HuH-7 (cell line): ENCODE measurements around the gene ITGB8.

Source experiments
- DNase-seq: peaks from one replicate; pipeline ENCODE4 v3.0.0; 2011; ENCODE audit warnings: low spot score

ITGB8 gene

DNA sequence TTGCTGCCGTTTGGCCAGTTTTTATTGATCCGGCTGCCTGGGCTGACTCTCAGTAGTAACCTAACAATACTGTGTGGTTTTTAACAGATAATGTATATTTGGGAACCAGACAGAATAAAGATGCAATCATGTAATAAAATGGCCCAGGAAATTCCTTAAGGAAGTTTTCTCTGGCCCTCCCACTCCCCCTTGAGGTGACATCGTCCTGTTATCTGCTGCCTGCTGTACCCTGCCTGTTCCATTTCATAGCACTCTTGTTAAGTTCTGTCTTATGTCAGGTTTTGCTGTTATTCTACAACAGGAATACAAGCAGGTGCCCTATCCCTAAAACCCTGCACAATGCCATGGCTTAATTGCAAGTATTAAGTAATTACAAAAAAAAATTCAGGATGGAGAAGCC lies 12.5 kb downstream of the ITGB8 start:
- no peak for DNase-seq

DNA sequence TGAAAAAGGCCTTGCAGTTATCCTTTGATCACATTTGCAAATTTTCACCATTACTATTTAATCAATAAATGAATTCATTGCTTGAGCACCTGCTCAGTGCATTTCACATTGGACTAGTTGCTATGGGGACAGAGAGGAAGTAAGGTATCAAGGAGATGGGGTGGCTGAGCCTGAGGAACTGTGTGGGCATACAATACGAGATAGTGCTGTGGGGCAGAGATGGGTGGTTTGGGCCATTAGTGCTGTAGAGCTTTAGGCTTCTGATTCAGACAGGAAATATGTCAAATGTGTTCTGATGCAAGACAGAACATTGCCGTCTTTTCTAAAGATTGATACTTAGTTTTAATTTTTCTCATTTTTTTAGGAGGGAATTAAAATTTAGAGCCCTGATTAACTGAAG lies 13.2 kb downstream of the ITGB8 start:
- no peak for DNase-seq

DNA sequence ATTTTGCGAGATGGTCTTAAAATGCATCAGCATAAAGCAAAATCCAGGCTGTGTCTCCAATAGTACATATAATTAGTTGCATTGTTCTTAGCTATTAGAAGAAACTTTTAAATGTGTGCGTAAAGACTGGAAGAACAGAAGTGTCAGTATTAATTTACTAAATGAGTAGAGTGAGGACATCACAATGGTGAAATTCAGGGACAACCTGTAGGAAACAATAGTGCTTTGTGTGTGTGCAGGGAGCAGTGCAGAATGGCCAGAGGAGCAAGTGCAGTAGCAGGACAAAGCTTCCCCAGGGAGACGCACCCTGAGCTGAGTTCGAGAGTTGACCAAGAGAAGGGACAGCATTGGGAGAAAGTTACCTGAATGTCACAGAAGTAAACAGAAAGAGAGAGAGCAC lies 13.7 kb downstream of the ITGB8 start:
- DNase-seq = no peak

DNA sequence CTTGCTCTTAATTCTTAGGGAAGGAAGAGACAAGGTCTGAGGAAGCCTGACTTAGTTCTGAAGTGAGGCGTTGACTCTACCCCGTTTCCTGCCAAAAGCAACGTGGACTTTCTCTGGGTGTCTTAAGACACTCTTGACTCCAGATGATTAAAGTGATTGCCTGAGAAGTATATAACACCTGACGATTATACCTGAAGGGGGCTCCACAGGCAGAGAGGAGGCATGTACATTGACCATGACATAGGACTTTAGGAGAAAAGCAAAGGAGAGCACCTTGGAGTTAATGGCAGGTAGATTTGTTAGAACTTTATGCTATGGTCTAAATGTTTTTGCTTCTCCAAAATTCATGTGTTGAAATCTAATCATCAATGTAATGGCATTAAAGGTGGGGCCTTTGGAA lies 15.9 kb downstream of the ITGB8 start:
- no peak for DNase-seq

DNA sequence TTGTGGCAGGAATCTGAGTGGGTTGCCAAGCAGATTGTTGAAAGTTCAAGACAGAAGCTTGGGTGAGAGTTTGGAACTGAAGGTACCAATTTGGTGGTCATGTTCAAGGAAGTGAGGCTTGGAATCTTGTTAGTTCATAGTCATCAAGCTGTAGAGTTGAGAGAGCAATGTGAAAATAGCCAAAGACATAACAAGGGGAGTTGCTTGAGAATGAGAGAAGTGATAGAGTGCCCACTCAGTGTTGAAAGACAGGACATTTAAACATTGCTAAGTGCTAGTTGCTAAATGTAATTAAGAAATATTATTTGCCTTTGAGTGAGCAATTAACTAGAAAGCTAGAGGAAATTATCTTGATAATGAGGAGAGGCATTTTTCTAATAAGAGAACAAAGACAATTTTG lies 17.0 kb downstream of the ITGB8 start:
- DNase-seq = no peak

DNA sequence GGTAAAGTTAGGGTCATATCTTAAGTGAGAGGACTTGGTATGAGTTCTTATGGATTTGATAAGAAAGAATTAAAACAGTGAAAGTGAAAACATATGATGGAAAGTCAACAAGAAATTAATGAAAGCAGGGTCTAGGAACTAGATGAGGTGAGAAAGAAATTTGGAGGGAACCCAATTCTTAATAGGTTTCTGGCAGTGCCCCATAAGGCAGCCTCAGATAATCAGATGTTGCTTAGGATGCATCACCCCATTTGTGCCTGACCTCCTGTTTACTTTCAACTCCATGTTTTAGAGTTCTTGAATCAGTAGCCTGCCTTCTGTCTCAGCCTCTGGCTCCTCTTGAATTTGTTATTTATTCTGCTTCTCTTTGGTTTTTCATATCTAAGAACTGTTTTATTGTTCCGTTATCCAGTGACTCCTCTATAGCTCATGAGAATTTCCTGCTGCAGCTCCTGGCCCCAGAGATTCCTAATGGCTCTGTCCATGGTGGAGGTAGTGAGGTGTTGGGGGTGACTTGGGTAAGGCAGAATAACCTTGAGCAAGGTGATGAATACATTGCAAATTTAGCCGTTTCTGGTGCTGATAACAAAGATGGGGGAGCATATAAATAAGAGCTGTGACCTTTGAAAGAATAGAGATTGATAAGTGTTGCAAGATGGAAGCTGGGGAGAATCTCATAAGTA lies 17.6 kb downstream of the ITGB8 start:
- DNase-seq = no peak

DNA sequence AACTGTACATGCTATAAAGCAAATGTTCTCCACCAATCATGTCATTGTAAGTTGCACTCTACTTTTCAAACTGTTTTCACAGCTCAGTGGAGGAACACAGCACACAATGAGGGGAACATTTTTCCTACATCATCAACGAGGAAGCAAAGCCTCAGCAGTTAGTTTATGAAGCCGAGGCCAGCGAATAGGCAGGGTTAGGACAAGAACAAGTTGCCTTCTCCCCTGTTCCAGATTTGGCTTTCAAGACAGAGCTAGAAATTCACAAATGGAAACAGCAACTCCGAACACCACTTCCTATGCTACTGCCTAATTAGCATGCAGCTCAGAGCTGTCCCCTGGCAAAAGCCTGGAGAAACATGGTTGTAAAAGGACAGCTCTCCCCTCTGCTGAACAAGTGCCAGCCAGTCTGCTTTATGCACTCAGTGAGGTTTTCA lies 19.8 kb downstream of the ITGB8 start:
- DNase-seq = no peak

DNA sequence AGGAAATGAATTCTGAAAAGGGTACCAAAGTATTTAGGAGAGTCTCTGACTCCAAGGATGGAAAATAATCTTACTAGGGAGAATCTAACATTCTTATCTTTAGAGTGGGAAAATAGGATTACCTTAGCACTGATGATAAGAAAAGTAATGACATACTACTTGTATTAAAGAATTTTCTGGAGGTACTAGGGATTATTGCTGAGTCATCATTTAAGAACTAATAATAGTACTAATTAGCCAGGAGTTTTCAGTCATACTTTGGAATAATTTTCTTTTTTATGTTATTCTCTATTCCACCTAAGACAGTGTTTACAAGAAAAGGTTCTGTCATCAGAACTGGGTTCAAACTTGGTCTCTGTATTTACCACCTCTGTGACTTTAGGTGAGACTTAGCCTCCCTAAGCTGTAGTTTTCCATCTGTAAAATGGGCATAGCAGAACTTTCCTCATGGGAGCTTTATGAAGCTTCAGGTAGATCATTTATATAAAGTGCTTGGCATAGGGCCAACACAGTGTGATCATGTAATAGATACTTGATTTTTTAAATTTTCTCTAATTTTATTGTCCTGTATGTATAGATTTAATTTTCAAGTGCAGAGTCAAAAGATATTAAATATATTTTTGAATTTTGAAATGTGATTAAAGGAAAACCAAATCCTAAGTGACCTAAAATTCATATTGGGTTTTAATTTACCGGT lies 20.4 kb downstream of the ITGB8 start:
- DNase-seq = no peak

DNA sequence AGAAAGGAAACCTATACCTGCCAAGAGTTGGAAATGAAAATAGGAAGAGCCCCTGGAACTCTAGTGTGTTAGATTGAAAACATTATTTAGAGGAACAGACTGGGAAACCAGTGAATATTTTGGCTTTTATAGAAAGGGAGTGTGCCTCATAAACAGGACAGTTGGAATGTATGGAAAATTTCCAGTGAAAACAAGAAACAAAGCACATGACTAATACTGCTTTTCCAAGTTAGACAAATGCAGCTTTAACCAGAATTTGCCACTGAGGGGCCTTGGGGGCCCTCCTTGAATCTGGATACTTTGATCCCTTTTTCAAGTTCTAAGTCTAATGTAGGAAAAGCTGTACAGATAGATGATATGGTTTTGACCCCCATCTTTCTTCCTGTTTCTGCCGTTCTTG lies 21.2 kb downstream of the ITGB8 start:
- DNase-seq = no peak

DNA sequence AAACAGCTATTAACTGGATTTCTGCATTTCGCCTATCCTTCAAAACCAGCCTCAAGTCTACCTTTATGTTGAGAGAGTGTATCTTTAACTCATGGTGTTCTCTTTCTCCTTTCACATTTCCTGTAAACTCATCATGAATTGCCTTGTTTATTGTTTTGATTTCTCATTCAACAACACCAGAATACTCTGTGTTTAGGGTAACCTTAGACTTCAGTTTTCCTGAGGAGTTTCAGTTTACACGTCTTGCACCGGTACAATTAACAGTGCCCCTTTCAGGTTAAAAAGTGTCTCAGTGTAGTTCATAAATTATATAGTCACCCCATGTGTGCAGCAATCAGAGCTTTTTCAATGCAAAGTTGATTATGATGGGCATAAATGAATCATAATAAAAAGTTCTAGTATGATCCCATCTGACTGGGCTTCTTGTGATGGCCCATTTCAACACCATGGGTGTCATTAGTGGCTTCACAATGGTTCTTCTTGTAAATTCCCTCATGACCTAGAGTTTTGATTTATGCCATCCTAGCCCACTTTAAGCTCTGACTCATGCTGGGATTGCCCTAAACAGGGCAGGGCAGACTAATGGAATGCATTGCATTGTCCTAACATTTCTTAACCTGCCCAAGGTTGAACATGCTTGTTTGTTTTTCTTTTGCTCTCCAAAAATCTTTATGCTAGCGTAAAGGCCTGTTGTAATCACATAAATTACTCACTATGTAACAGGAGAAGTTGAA lies 22.0 kb downstream of the ITGB8 start:
- DNase-seq = peak; percentile 24

DNA sequence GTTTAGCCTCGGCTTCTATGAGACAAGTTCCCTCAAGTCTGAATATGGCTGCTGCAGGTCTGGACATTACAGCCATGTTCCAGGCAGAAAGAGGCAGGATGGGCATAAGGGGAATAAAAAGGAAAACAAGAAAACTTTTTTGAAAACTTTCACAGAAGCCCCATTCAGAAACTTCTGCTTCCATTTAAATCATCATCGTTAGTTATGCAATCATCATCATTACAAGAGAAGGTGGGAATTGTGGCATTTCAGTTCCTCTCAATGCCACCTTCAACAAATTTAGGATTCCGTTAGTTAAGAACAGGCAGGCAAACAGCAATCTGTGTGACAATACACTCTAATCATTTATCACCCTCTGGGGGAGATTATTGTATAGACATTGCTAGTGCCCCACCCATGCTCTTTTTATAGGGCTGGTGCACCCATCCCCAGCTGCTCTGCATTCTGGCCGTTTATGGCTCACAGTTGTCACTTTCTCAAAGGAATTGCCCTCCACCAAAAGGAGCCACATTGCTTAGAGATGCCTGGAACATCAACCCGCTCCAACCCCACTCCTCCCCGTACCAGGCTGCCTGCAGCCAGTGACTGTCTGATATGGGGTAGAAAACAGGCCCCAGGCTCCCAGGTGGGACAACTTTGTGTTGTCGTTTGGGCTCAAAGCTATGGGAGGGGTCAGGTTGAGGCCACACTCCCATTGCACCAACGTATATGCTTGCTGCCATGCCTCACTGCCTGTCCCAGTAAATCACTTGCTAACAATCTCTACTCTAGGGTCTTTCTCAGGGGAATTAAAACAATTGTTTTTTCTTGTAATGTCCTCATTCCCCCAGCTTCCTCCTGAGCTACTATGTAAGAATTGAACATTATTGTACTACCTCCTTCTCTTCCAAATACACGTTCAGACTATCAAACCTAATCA lies 24.2 kb downstream of the ITGB8 start:
- no peak for DNase-seq

DNA sequence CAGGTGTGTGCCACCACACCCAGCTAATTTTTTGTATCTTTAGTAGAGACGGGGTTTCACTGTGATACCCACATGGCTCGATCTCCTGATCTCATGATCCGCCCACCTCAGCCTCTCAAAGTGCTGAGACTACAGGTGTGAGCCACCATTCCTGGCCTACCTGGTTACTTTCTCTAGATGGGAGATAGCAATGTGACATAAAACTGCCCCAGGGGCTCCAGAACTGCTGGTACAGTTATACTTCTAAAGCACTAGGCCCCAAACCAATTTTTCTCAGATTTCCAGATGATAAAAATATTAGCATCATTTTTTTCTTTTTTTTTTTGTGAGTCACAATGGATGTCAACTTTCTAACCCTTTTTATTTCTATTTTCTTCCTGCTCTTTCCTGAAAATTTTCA lies 27.4 kb downstream of the ITGB8 start:
- DNase-seq = no peak

DNA sequence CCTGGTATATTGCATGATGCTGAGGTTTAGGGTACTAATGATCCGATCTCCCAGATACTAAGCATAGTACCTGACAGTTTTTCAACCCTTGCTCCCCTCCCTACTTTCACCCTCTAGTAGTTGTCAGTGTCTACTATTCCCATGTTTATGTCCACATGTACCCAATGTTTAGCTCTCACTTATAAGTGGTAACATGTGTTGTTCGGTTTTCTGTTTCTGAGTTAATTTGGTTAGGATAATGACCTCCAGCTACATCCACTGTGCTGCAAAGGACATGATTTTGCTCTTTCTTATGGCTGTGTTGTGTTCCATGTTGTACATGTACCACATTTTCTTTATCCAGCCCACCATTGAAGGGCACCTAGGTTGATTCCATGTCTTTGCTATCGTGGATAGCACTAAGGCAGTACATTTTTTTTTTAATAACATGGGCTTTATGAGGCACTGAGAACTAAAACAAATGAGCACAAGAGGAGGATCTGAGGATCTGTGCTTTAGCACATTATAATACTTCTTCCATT lies 28.1 kb downstream of the ITGB8 start:
- no peak for DNase-seq

DNA sequence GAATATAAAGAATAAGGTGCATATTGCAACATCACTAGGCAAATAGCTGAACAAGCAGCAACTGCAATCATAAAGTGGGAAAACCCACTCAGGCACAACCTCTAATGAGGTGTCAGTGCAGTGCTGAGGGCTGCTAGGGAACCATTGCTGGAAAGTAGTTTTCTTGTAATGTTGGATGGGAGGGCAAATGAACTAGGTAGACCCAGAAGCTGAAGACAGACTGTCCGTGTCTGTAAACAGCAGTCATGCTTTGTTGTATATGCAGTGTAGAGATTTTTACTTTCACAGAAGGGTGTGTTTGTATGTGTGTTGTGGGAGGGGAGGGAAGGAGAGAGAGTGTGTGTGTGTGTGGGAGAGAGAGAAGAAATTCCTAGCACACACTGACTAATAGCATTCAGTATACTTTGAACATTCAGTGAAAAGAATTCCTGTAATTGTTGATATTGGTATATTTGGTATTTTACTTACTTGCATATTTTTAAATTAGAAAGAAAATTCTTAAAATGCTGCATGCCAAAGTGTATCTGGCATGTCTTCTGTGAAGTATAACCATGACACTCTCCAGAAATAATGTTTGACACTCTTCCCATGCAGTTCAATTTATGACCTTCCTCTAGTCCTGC lies 28.8 kb downstream of the ITGB8 start:
- DNase-seq = no peak

DNA sequence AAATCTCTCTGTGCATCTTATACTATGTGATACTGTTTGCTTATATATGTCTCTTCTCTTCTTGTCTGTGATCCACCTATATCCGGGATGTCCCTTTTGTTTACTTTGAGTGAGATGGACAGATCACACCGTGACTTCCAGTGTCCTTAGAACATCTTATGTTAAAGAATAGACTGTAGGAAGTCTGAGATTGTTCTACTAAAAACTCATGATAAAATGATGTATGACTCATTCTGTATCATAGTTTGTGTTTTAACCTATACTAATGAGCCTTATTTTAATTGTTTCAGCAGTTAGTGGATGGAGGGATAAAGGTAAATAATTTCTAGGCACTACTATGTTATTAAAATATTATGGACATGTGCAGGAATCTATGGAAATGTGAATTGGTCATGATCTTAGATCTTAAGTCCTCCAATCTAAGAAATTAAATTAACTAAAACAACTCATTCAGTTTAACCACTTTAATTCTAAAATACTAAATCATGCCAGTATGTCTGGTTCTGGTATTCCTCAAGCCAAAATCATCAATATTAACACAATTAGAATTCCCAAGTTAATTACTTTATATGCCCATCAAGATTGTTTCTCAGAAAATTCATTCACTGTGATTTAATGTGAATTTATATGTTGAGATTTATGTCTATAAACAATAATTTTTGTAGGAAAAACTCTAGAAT lies 32.0 kb downstream of the ITGB8 start:
- no peak for DNase-seq

DNA sequence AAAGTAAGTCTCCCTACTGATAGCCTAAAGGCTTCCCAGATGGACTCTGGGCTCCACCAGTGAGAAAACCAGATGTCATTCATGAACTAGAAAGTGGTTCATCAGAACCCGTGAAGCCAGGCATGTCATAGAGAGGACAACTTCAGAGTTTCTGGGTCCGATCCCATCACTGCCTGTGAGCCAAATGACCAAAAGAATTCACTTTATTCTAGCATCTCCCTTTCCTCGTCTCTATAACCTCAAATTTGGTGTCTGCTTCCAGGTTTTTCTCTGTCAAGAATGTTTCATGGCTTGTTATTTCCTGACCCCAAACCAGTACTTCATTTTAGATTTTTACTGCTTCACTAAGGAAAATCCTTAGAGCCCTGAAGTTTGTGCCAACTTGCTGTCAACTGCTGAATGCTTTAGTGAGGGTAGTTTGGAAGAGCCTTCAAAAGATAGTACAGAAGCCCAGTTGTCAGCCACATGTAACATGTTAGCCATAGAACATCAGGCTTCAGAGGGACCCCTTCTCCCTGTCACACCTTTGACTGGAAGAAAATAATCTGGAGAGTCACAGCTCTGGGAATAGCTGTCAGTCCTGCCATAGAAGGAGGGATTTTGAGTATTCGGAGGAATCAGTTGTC lies 34.0 kb downstream of the ITGB8 start:
- DNase-seq = no peak

DNA sequence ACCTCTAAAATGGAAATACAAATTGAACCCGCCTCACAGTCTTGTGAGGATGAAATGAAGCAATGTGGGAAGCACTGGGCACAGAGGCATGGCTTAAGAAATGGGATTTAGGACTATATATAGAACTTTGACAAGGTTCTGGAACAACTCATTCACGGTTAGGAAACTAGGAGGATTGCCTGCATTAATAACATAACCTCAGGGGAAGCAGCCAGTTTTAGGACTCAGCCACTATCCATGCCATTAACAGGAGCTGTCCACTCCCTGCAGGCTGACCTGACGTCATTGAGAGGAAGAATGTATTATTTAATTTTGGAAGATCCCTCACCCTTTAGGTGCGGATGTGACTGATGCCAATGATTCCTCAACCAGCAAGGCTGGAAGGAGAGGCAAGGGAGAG lies 34.8 kb downstream of the ITGB8 start:
- DNase-seq = no peak

DNA sequence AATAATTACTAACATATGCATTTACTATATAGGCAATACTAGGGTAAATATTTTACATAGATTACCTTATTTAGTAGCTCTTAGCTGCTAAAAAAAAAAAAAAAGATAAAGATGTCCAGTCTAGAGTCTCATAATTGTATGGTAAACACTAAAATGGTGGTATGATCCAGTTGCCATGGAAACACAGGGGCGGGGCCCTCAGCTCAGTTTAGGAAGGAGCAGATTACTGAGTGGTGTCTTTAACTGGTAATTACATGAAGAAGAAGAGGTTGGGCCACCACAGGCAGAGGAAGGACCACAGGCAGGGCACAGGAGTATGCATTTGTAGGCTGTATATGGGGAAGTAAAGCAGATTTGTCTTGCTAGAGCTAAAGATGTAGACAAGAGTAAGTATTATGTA lies 43.7 kb downstream of the ITGB8 start:
- DNase-seq = no peak

DNA sequence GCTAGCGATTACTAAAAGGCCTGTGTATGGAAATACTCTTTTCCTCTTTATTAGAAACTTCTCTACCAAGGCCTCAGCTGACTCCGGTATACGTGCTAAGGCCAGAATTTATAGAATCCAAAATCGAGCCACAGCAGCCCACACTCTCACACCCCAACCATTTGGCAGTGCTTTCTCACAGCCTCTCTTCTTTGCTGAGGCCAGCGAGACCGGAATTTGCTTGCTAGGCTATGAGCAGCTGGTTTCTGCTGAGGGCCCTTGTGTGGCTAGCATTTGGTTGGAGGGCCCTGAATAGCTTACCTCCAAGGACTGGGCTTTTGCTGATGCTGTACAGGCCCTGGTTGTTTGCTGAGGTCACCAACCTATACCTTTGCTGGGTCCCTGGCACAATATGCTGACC lies 46.1 kb downstream of the ITGB8 start:
- no peak for DNase-seq

DNA sequence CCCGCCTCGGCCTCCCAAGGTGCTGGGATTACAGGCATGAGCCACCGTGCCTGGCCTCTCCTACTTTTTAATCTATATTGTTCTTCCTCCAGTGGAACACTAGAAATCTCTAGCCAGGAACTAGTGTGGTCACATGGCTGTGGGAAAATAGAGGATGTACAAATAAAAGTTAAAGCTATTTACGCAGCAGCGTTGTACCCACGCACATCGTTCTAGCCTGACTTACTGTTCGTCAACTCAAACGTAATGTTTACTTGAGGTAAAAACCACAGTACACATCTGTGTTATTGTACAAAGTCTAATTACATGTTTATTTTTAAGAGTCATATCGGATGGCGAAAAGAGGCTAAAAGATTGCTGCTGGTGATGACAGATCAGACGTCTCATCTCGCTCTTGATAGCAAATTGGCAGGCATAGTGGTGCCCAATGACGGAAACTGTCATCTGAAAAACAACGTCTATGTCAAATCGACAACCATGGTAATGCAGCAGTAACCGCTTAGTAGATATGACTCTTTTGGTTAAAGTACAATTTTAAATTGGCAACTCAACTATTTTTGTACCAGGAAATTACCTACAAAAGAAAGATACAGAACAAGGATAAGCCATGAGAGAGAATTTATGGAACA lies 50.8 kb downstream of the ITGB8 start:
- no peak for DNase-seq
